GM12873 (cell line): ENCODE data around the gene INPP5K.

ENCODE experiments used
- CTCF ChIP-seq: IDR thresholded peaks from 2 replicates; pipeline ENCODE4 v1.5.1; 2012; ENCODE audit warnings: low read depth, mild to moderate bottlenecking, moderate library complexity, low read length, control low read depth; ENCODE audit not compliant: insufficient read depth; ENCODE audit errors: missing control alignments

Gene INPP5K

GRCh38 chr17:1492249-1493206, 23.9 kb downstream of the INPP5K start, which contains the start of gene MYO1C:
TSS of gene MYO1C (minus strand) at chr17:1492686. CDS start at chr17:1492487, 199 bp downstream.
- no peak for TF ChIP-seq CTCF

GRCh38 chr17:1491443-1492248, 24.8 kb downstream of the INPP5K start:
- TF ChIP-seq CTCF = no peak

GRCh38 chr17:1490643-1491442, 25.6 kb downstream of the INPP5K start:
- TF ChIP-seq CTCF = no peak

GRCh38 chr17:1488826-1489270, 27.6 kb downstream of the INPP5K start:
- no peak for TF ChIP-seq CTCF

- no peak for TF ChIP-seq CTCF
These were observed 28.2 kb downstream of the INPP5K start for GRCh38 chr17:1487939-1488825.
